Neural cell (in vitro differentiated cells): ENCODE data around the gene TBC1D5. TPM values are rescaled to one million over a fixed set of nuclear protein-coding genes. Genes with fewer than 3 reads are reported as not detected.

Experiments
- H2AFZ ChIP-seq: fragments of 200-600, 300-800 bp; sonication (generic), shearing (Covaris generic); 2 replicates; pipeline ENCODE4 v1.6.0; 2014; ENCODE audit warnings: low read depth, mild to moderate bottlenecking, antibody characterized with exemption, low read length, moderate library complexity
- H3F3A ChIP-seq: fragments of 200-600 bp; shearing (Covaris generic); 2 replicates; pipeline ENCODE4 v1.6.1; 2016; ENCODE audit warnings: mild to moderate bottlenecking, moderate library complexity, mixed read lengths, antibody characterized with exemption, low read length; ENCODE audit not compliant: insufficient read depth, poor library complexity, severe bottlenecking
- H3K27ac ChIP-seq: fragments of 200-600, 300-800 bp; sonication (generic), shearing (Covaris generic); 2 replicates; pipeline ENCODE4 v1.5.1; 2014; ENCODE audit warnings: mild to moderate bottlenecking, low read length, moderate library complexity
- H3K27me3 ChIP-seq: fragments of 300-800, 200-600 bp; sonication (generic), shearing (Covaris generic); 2 replicates; pipeline ENCODE4 v1.6.0; 2014; ENCODE audit warnings: mild to moderate bottlenecking, low read depth, low read length, moderate library complexity; ENCODE audit not compliant: insufficient read depth
- H3K36me3 ChIP-seq: fragments of 300-800, 200-600 bp; sonication (generic), shearing (Covaris generic); 2 replicates; pipeline ENCODE4 v1.5.1; 2014; ENCODE audit warnings: mild to moderate bottlenecking, antibody characterized with exemption, low read length, moderate library complexity; ENCODE audit not compliant: insufficient read depth
- H3K4me2 ChIP-seq: fragments of 300-800, 200-600 bp; sonication (generic), shearing (Covaris generic); 2 replicates; pipeline ENCODE4 v1.6.0; 2014; ENCODE audit warnings: mild to moderate bottlenecking, low read length
- H3K4me3 ChIP-seq: fragments of 300-800, 200-600 bp; sonication (generic), shearing (Covaris generic); 2 replicates; pipeline ENCODE4 v1.5.1; 2014; ENCODE audit warnings: mild to moderate bottlenecking, low read length, moderate library complexity
- H3K79me2 ChIP-seq: fragments of 200-600 bp; shearing (Covaris generic); replicated peaks from 2 replicates; pipeline ENCODE4 v1.6.0; 2014; ENCODE audit warnings: mild to moderate bottlenecking, low read length, moderate library complexity; ENCODE audit not compliant: insufficient read depth
- H3K9ac ChIP-seq: fragments of 300-800, 200-600 bp; sonication (generic), shearing (Covaris generic); 2 replicates; pipeline ENCODE4 v1.6.1; 2016; ENCODE audit warnings: mild to moderate bottlenecking, low read length, mixed read lengths
- H3K9me2 ChIP-seq: fragments of 200-600 bp; shearing (Covaris generic); 2 replicates; pipeline ENCODE4 v1.6.1; 2016; ENCODE audit warnings: mild to moderate bottlenecking, low read length, mixed read lengths; ENCODE audit not compliant: insufficient read depth
- H3K9me3 ChIP-seq: fragments of 200-600, 300-800 bp; sonication (generic), shearing (Covaris generic); 2 replicates; pipeline ENCODE4 v1.6.1; 2016; ENCODE audit warnings: mild to moderate bottlenecking, mixed run types, low read length, moderate library complexity, mixed read lengths
- H4K20me1 ChIP-seq: fragments of 200-600 bp; shearing (Covaris generic); 2 replicates; pipeline ENCODE4 v1.6.1; 2016; ENCODE audit warnings: mild to moderate bottlenecking, mixed run types; ENCODE audit not compliant: insufficient read depth
- EP300 ChIP-seq: fragments of 450-650 bp; conservative IDR thresholded peaks from 2 replicates; pipeline ENCODE4 v1.6.1; 2014; ENCODE audit warnings: antibody characterized with exemption, mild to moderate bottlenecking, moderate library complexity; ENCODE audit not compliant: poor library complexity, severe bottlenecking
- EZH2 ChIP-seq: fragments of 200-600, 300-800 bp; shearing (Covaris generic), sonication (generic); IDR thresholded peaks from 2 replicates; pipeline ENCODE4 v1.6.1; 2014; ENCODE audit warnings: antibody characterized with exemption, low read length, borderline replicate concordance, mild to moderate bottlenecking; ENCODE audit not compliant: insufficient read depth, poor library complexity, severe bottlenecking
- MXI1 ChIP-seq: fragments of 450-650 bp; conservative IDR thresholded peaks from 2 replicates; pipeline ENCODE4 v1.6.1; 2014; ENCODE audit warnings: antibody characterized with exemption, mild to moderate bottlenecking; ENCODE audit not compliant: poor library complexity, severe bottlenecking
- POLR2AphosphoS5 ChIP-seq: IDR thresholded peaks from 2 replicates; pipeline ENCODE4 v1.6.1; 2012
- RAD21 ChIP-seq: fragments of 450-650 bp; conservative IDR thresholded peaks from 2 replicates; pipeline ENCODE4 v1.6.1; 2014; ENCODE audit warnings: antibody characterized with exemption, mild to moderate bottlenecking, moderate library complexity
- SMC3 ChIP-seq: fragments of 450-650 bp; conservative IDR thresholded peaks from 2 replicates; pipeline ENCODE4 v1.6.1; 2014; ENCODE audit warnings: antibody characterized with exemption, mild to moderate bottlenecking, moderate library complexity; ENCODE audit not compliant: poor library complexity
- TAF1 ChIP-seq: IDR thresholded peaks from 2 replicates; pipeline ENCODE4 v1.6.1; 2012; ENCODE audit warnings: low read depth
- polyA plus RNA-seq: library from polyadenylated mRNA; depleted of rRNA; stranded (reverse); fragments of >200 nt; gene quantifications from 2 replicates; pipeline ENCODE4 v1.2.3, GENCODE V29; 2014
- TF ChIP-seq, protein P1 (sequence below): fragments of 450-650 bp; IDR thresholded peaks from 2 replicates; pipeline ENCODE4 v1.5.1; 2014; ENCODE audit warnings: antibody characterized with exemption, mild to moderate bottlenecking, moderate library complexity; ENCODE audit not compliant: poor library complexity, severe bottlenecking
- TF ChIP-seq, protein P2 (sequence below): IDR thresholded peaks from 2 replicates; pipeline ENCODE4 v1.6.1; 2012; ENCODE audit warnings: borderline replicate concordance

Gene TBC1D5
- polyA plus RNA-seq, 1 donor from 2014 or later: 28.3 TPM

DNA sequence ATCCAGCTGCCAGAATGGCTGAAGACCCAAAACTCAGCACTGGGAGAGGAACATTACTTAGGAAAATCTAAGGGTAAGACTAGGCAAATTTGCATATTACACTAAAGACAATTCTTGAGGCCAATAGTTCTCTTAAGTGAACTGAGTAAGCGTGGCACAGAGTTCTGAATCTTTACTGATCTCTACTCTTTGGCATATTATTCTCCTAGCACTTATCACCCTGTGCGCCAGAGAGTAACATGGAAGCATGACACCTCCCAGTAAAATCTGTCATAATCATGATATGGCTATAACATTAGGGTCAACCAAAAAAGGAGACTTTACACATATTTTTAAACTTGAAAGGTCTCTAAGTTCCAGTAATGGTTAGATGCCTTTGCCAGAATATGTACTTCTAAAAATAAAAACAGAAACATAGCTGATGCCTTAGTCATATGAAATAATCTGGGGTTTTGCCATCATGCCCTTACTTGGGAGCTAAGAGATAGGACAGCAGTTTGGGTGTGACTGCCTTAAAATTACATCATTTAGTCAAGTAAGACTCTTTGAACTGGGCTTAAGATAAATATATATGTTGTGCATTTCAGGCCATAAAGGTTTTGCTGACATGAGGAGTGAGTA is 567.1 kb downstream of the TBC1D5 start:
- H3K9me3 ChIP-seq: no peaks in the 10 kb centered on the region
- peaks cover 8% of the 10 kb centered on the region for H3F3A ChIP-seq
- no peak overlapping the region for H3K4me3 ChIP-seq
- H3K79me2 ChIP-seq: no peaks in the 10 kb centered on the region
- H3K4me2 ChIP-seq: no peak overlapping the region
- H3K9ac ChIP-seq: no peak overlapping the region
- H3K27ac ChIP-seq: no peak overlapping the region
- H3K27me3 ChIP-seq: no peaks in the 10 kb centered on the region
- no peak overlapping the region for H2AFZ ChIP-seq
- TF ChIP-seq SMC3 (no peak), POLR2AphosphoS5 (no peak), RAD21 (no peak), EZH2 (no peak), TAF1 (no peak), MXI1 (no peak), EP300 (no peak)
- TF ChIP-seq, protein P1, sequence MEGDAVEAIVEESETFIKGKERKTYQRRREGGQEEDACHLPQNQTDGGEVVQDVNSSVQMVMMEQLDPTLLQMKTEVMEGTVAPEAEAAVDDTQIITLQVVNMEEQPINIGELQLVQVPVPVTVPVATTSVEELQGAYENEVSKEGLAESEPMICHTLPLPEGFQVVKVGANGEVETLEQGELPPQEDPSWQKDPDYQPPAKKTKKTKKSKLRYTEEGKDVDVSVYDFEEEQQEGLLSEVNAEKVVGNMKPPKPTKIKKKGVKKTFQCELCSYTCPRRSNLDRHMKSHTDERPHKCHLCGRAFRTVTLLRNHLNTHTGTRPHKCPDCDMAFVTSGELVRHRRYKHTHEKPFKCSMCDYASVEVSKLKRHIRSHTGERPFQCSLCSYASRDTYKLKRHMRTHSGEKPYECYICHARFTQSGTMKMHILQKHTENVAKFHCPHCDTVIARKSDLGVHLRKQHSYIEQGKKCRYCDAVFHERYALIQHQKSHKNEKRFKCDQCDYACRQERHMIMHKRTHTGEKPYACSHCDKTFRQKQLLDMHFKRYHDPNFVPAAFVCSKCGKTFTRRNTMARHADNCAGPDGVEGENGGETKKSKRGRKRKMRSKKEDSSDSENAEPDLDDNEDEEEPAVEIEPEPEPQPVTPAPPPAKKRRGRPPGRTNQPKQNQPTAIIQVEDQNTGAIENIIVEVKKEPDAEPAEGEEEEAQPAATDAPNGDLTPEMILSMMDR: no peak
- TF ChIP-seq, protein P2, sequence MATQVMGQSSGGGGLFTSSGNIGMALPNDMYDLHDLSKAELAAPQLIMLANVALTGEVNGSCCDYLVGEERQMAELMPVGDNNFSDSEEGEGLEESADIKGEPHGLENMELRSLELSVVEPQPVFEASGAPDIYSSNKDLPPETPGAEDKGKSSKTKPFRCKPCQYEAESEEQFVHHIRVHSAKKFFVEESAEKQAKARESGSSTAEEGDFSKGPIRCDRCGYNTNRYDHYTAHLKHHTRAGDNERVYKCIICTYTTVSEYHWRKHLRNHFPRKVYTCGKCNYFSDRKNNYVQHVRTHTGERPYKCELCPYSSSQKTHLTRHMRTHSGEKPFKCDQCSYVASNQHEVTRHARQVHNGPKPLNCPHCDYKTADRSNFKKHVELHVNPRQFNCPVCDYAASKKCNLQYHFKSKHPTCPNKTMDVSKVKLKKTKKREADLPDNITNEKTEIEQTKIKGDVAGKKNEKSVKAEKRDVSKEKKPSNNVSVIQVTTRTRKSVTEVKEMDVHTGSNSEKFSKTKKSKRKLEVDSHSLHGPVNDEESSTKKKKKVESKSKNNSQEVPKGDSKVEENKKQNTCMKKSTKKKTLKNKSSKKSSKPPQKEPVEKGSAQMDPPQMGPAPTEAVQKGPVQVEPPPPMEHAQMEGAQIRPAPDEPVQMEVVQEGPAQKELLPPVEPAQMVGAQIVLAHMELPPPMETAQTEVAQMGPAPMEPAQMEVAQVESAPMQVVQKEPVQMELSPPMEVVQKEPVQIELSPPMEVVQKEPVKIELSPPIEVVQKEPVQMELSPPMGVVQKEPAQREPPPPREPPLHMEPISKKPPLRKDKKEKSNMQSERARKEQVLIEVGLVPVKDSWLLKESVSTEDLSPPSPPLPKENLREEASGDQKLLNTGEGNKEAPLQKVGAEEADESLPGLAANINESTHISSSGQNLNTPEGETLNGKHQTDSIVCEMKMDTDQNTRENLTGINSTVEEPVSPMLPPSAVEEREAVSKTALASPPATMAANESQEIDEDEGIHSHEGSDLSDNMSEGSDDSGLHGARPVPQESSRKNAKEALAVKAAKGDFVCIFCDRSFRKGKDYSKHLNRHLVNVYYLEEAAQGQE: no peak
- no peaks in the 10 kb centered on the region for H3K36me3 ChIP-seq
- no peaks in the 10 kb centered on the region for H4K20me1 ChIP-seq
- no peaks in the 10 kb centered on the region for H3K9me2 ChIP-seq

DNA sequence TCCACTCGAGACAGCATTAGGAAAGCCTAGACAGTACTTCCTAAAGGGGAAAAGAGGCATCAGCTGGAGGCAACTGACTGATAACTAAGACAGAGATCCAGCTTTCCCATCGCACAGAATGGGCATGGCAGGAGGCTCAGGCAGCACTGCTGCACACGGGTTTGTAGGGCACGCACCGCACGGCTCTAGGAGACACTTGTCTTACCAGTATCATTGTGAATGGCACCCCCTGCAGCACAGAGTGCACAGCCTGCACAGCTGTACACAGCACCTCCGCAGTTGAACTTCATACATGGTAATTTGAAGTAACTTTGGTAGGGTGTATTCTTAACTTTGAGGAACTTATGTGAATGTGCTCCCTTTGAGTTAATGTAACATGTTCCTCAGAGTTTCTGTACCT is 576.1 kb downstream of the TBC1D5 start:
- H4K20me1 ChIP-seq: no peaks in the 10 kb centered on the region
- no peaks in the 10 kb centered on the region for H3K9me2 ChIP-seq

More for the DNA sequence above, 576.1 kb downstream of the TBC1D5 start:
- Histone ChIP-seq H3K9ac (no peak overlapping the region), H3K79me2 (no peaks in the 10 kb centered on the region), H3K27me3 (no peaks in the 10 kb centered on the region), H3K4me3 (no peak overlapping the region), H3F3A (no peaks in the 10 kb centered on the region), H3K36me3 (no peaks in the 10 kb centered on the region), H3K4me2 (no peak overlapping the region), H3K27ac (no peak overlapping the region), H3K9me3 (no peaks in the 10 kb centered on the region), H2AFZ (no peak overlapping the region)
- no peak for TF ChIP-seq MXI1
- no peak for TF ChIP-seq SMC3
- TF ChIP-seq EZH2: no peak
